ENCODE measurements around the gene CDK14.

- no peak for TF ChIP-seq CTCF (conservative IDR thresholded peaks at IDR 0.05)
- no peak for TF ChIP-seq EZH2 (IDR thresholded peaks at IDR 0.05; ENCODE audit: low read depth)
These were observed 429.8 kb downstream of the CDK14 start for GRCh38 chr7:91025906-91026390.
